T-helper 2 cell treated with Interferon-gamma antibody and Interleukin-4, amounts not matched to agents 100 ng/mL and 5 ng/mL, for 36 hours (primary cell): ENCODE measurements around the gene TIMM10. TPM values are rescaled to one million over a fixed set of nuclear protein-coding genes. Genes with fewer than 3 reads are reported as not detected.

Source experiments
- intact Hi-C: fragments of 100-400 bp; cut with micrococcal nuclease; formaldehyde crosslinking; loops from one replicate; pipeline ENCODE4 v1.15.1; 2023
- total RNA-seq: library from RNA; stranded (reverse); gene quantifications from 2 replicates; pipeline ENCODE4 v1.2.3, GENCODE V29; 2022

The TIMM10 gene
- total RNA-seq, 1 donor from 2014 or later, result 63.0 TPM

DNA sequence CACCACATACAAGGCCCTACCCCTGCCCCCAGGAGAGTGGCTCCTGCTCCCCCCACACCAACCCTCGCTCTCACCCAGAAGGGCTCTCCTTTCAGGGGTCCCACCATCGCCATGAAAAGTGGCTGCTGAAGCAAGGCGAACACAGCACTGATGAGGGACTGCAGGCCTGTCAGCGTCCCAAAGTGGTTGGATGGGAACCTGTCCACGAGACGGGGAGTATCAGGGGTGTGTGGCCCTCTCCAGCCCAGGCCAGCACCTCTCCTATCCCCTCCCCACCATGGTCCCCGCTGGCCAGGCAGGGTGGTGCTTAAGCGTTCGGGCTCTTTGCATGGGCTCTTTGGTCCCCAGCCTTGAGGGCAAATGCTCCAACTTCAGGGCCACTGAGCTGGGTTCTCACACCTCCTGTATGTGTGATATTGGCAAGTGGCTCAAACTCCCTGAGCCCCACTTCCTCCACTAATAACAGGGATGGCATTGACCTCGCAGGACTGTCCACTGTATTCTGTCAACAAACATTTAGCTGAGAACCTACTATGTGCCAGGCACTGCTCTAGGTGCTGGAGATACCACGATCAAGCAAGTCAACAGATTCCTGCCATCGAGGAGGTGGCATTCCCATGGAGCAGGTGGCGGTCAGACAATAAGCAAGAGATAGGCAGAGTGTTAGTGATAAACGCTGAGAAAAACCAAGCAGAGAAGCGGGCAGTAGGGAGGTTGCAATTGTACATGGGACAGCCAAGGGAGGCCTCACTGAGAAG, 43.4 kb downstream of the TIMM10 start:
- intact Hi-C loops, result no loop called here

DNA sequence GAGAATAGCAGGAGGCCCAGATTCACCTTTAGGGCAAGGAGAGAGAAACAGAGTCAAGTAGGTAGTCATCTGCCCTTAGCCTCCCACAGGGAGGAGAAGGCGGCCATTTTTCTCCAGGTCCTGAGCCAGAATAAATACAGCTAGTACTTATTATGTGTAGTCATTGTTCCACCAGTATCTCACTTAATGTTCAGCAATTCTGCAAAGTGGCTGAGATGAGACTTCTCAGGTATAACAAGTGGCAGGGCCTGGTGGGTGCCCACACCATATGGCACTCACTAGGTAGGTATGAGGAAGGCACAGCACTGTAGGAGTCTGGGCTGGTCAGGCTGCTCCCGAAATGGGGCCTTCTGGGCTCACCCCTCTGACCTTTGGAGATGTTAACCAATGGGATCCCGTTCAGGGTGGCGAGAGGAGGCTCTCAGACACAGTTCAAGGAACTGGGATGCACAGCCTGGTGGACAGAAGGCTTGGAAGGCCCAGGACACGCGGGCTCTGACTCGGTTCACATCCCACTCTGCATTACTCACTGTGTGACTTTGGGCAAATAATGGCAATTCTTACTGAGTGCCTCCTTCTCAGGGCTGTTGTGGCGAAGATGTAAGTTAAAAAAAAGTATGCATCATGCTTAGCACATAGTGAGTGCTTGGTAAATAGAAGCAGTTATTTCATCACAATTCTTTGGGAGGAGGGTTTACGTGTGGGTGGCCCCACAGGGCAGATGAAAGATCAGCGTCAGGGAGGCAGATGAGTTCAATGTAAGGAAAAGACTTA, 45.1 kb downstream of the TIMM10 start:
- intact Hi-C loops, result no loop called here

DNA sequence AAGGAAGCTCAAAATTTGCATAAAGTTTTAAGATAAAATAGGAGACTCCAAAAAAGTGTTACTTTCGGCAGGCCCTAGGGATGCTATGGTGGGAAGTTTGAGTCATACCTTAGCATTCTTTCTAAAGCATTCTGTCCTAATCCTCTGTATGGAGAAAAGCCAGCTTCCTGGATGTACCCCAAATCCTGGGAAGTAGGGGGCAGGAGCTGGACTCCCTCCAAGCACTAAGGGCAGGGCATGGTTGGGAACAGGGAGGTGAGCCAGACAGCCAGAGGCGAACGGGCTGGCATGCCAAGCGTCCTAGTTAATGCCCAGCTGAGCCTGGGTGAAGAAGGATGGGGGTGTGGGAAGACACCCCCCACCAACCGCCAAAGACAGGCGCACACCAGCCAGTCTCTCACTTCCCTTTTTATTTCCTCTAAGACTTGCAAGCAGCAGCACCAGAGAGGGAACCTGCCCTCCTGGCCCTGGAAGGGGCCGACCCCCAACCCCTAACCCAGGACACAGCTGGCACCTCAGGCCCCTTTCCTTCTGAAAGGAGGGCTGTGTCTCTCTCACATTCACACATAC, 46.3 kb downstream of the TIMM10 start:
- intact Hi-C loops, result loop anchor here (5.0 kb wide), 1 partner anchor 83 kb away; the partner anchor contains the start of gene UBE2L6

DNA sequence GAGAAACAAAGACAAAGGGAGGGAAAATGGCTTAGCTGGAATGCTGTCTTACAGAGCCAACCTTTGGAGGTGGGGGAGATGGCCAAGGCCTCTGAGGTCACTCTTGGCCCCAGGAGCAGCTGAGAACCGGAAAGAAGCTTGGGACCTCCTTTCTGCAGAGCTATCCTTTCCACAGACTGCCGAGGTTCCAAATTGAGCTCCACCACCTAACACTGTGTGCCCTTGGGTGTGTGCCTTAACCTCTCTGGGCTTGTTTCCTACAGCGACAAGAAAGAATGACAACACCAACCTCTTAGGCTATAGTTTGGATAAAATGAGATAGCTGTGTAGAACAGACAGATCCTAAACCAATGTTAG, 47.0 kb downstream of the TIMM10 start:
- intact Hi-C loops, result loop anchor here (5.0 kb wide), 1 partner anchor 84 kb away; the partner anchor contains the start of gene UBE2L6

GRCh38 chr11:57482782-57483561, 47.6 kb downstream of the TIMM10 start:
- intact Hi-C loops, result loop anchor here (5.0 kb wide), 1 partner anchor 84 kb away; the partner anchor contains the start of gene UBE2L6

DNA sequence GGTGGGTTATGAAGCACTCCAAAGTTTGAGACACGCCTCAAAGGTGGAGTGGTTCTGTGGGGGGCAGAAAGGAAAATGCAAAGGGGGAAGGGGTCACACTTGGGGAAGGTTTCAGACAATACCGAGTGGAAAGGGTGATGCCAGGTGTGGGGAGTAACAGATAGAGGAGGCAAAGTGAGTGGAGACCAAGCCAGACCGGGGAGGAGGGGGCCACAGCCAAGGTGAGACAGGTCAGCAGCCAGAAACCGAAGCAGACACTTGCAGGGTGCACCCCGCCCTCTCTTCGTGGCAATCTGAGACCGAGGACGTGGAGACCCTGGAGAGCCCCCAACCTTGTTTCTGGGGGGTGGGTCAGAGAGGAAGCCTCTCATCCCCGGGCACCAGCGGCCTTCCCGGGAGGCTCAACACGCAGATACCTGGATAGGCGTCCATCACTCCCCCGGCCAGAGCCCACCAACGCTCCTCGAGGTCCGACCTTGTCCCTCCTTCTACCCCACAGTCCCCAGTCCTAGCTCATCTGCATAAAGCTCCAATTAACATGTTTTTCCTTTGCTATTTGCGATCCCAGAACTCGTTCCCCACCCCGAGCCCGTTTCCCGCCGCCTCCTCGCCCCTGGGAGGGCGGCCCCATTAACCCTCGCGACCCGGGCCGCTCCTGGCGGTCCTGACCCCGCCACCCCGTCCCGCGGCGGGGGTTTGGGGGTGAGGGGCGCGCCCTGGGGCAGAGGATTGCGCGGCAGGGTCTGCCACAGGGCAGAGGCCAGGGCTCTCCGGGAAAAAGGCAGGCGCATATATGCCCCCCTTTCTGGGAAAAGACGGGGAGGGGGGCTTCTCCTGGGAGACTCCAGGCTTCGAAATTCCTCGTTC, 48.4 kb downstream of the TIMM10 start:
- intact Hi-C loops, result loop anchor here (5.0 kb wide), 1 partner anchor 85 kb away; the partner anchor contains the start of gene UBE2L6

DNA sequence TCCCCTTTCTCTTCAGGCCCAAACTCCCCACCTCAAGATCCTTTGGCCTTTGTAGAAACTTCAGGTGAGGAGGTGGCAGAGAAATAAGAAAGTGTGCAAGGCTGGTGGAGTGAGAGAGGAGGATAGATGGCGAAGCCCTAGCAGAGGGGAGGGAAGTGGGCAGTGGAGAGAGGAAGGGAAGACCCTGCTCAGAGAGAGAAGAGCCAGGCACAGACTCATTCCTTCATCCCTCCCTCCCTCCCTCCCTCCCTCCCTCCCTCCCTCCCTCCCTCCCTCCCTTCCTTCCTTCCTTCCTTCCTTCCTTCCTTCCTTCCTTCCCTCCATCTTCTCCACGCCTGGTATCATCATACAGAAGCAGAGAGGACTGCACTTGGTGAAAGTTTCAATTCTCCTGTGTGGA, 49.2 kb downstream of the TIMM10 start:
- intact Hi-C loops, result loop anchor here (5.0 kb wide), 1 partner anchor 86 kb away; the partner anchor contains the start of gene UBE2L6

GRCh38 chr11:57480409-57481137, 50.0 kb downstream of the TIMM10 start:
- intact Hi-C loops, result loop anchor here (1.0 to 5.0 kb wide), 3 partner anchors 23 to 135 kb away; partner anchors contain the start of gene UBE2L6

DNA sequence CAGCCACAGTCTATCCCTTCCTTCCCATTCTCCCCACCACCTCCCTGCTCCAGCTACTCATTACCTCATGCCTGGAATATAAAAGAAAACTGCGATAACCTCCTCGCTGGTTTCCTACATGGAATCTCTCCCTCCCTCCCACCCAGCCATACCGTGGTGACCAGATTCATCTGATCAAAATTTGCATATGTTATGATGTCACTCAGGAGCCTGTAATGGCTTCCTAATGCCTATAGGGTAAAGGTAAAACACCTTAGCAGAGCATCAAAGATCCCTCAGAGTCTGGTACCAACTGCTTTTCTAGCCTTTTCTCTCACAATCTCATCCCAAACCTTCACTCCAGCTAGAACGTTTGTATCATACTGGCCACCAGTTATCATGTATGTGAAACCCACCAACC, 50.6 kb downstream of the TIMM10 start:
- intact Hi-C loops, result loop anchor here (1.0 to 5.0 kb wide), 3 partner anchors 23 to 135 kb away; partner anchors contain the start of gene UBE2L6

DNA sequence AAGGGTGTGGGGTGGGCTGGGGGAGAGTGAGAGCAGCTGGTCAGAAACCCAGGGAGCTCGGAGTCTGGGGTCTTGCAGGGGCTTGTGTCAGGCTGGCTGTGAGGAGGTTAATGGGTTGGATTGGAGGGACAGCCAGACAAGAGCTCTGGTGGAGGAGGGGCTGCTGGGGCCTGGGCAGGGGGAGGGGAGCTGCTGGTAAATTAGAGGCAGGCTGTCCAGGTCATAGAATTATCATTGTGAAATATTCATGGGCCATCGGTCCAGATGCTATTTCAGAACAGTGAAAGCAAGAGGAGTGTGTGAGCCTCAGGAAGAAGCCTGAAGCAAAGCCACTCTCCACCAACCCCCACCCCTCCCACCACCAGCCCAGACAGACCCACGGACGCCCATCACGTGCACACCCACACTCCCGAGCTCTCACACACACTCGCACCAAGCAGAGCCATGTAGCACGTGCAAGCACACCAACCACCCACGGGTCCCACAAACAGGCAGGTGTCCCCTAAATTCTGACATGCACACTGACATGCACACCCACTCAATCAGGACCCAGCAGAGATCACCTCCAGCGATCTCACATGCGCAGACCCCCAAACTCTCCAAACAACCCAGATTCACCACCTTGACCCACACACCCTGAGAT, 51.4 kb downstream of the TIMM10 start:
- intact Hi-C loops, result no loop called here

Other genes with a start within 250 kb of the TIMM10 start
- gene TNKS1BP1, start 205.8 kb downstream of the TIMM10 start, total RNA-seq, result 8.5 and 9.0 TPM in 2 replicates
- 180 TPM in 2 replicates for gene SSRP1, start 194.9 kb downstream of the TIMM10 start, total RNA-seq
- gene P2RX3, start 192.4 kb downstream of the TIMM10 start, total RNA-seq, result not detected in 2 replicates
- not detected in 2 replicates for gene PRG3, start 149.6 kb downstream of the TIMM10 start, total RNA-seq
- 0.45 TPM in 1 of 2 replicates, not detected in the other for gene PRG2, start 140.1 kb downstream of the TIMM10 start, total RNA-seq
- 107 and 108 TPM in 2 replicates for gene SLC43A3, start 103.6 kb downstream of the TIMM10 start, total RNA-seq
- gene RTN4RL2, start 70.2 kb downstream of the TIMM10 start, total RNA-seq, result 0.20 TPM in 2 replicates
- 25.4 and 26.3 TPM in 2 replicates for gene SLC43A1, start 15.1 kb downstream of the TIMM10 start, total RNA-seq
- gene SMTNL1, start 6.8 kb upstream of the TIMM10 start, total RNA-seq, result not detected in 2 replicates
- 238 and 241 TPM in 2 replicates for gene UBE2L6, start 36.9 kb upstream of the TIMM10 start, total RNA-seq
- gene SERPING1, start 66.9 kb upstream of the TIMM10 start, total RNA-seq, result not detected in 2 replicates
- gene YPEL4, start 119.2 kb upstream of the TIMM10 start, total RNA-seq, result 0.25 and 0.48 TPM in 2 replicates
- 17.1 and 17.6 TPM in 2 replicates for gene CLP1, start 127.0 kb upstream of the TIMM10 start, total RNA-seq
- gene ZDHHC5, start 137.4 kb upstream of the TIMM10 start, total RNA-seq, result 74.8 and 75.7 TPM in 2 replicates
- gene MED19, start 181.5 kb upstream of the TIMM10 start, total RNA-seq, result 12.1 and 12.9 TPM in 2 replicates
- gene TMX2, start 181.8 kb upstream of the TIMM10 start, total RNA-seq, result 73.2 and 73.6 TPM in 2 replicates
- 194 and 201 TPM in 2 replicates for gene SELENOH, start 210.7 kb upstream of the TIMM10 start, total RNA-seq
- gene BTBD18, start 221.1 kb upstream of the TIMM10 start, total RNA-seq, result not detected in 2 replicates
- gene CTNND1, start 231.0 kb upstream of the TIMM10 start, total RNA-seq, result 7.5 and 9.3 TPM in 2 replicates